Vagina (tissue), 2 donors: ENCODE results near the gene MRC2.

ENCODE experiments used
- POLR2A ChIP-seq, 2 donors: fragments of 450-650 bp; IDR thresholded peaks; one replicate each; pipeline ENCODE4 v1.6.1; 2017; ENCODE audit warnings: antibody characterized with exemption in 2 of 2, mild to moderate bottlenecking in 2 of 2, moderate library complexity in 2 of 2
- TF ChIP-seq, protein P1 (sequence below), 3 experiments: fragments of 450-650 bp in 2 of 3; fragments of 200-600 bp in 1 of 3; sonication (generic) in 1 of 3; IDR thresholded peaks; one replicate each; pipeline ENCODE4 v1.5.1; 2017 to 2019; ENCODE audit warnings: antibody characterized with exemption in 3 of 3, mild to moderate bottlenecking in 2 of 3, moderate library complexity in 2 of 3

DNA sequence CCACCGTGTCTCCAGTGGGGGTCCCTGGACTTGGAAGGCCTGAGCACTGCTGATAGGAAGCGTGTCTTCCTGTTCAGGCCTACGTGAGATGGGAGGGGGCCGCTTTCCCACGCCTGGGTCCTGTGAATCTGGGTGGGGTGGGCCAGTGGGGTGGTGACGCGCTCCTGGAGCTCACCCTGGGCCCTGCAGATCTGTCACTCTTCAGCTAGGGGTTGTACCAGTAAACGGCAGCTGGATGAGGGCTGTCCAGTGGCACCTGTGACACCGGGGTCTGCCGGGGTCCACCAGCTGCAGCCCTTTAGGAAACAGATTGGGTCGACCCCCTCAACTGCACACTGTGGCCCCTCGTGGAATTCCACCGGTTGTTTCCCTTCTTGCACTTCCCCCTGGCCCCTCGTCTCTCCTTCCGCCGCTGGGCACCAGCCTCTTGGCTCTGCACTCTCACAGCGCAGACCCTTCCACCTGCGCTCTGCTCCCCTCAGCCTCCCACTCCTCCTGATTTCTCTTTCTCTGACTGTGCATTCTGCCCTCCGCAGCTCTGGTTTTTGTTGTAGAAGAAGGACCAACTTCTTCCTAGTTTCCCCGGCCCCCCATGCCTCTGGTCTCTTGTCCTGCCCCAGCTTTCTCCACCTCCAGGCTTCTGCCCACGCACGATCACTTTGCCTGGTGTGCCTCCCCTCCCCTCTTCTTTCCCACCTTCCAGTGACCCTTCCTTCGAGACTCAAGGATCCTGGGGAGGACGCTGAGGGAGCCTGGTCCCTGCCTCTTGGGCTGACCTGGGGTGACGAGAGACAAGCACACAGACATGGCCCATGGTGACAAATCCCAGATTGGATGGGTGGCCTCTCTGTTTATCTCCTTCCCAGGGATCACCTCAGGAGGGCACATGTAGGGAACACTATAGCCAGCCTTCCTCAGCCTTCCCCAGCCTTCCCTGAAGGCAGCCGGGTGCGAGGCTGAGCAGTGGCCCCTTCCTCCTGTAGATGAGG lies 4.8 kb downstream of the MRC2 start:
- TF ChIP-seq POLR2A (IDR thresholded peaks at IDR 0.05), result no peak
- TF ChIP-seq, protein P1, sequence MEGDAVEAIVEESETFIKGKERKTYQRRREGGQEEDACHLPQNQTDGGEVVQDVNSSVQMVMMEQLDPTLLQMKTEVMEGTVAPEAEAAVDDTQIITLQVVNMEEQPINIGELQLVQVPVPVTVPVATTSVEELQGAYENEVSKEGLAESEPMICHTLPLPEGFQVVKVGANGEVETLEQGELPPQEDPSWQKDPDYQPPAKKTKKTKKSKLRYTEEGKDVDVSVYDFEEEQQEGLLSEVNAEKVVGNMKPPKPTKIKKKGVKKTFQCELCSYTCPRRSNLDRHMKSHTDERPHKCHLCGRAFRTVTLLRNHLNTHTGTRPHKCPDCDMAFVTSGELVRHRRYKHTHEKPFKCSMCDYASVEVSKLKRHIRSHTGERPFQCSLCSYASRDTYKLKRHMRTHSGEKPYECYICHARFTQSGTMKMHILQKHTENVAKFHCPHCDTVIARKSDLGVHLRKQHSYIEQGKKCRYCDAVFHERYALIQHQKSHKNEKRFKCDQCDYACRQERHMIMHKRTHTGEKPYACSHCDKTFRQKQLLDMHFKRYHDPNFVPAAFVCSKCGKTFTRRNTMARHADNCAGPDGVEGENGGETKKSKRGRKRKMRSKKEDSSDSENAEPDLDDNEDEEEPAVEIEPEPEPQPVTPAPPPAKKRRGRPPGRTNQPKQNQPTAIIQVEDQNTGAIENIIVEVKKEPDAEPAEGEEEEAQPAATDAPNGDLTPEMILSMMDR (IDR thresholded peaks at IDR 0.05), result no peak
